GM19193 (cell line): ENCODE data around the gene RAB3C.

ENCODE experiments used
- POLR2A ChIP-seq: IDR thresholded peaks from 4 replicates; pipeline ENCODE4 v1.6.1; 2011; ENCODE audit not compliant: insufficient read depth, insufficient read length; ENCODE audit errors: extremely low read depth

The RAB3C gene

GRCh38 chr5:58887311-58887710 is 304.4 kb downstream of the RAB3C start:
- TF ChIP-seq POLR2A = no peak

GRCh38 chr5:58887721-58888409 is 305.0 kb downstream of the RAB3C start:
- TF ChIP-seq POLR2A = no peak

DNA sequence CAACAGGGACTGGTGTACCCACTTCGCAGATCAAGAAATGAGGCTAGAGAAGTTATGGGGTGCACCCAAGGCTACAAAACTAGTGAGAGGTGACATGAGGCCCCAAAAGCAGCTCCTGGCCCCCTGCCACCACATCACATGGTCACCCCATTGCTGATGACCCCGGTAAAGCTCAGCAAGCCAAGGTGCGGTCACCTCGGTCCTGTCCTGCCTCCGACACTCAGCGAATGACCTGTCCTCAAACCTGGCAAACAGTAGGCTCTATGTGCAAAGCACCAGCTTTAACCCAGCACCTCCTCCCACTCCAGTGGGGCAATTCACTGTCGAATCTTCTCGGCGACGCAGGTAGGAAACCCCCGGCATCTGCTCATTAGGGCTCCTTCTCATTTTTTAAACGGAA is 307.4 kb downstream of the RAB3C start:
- no peak for TF ChIP-seq POLR2A

GRCh38 chr5:58890701-58891085 is 307.8 kb downstream of the RAB3C start:
- no peak for TF ChIP-seq POLR2A

- no peak for TF ChIP-seq POLR2A
Measured at GRCh38 chr5:58891086-58891970, 308.5 kb downstream of the RAB3C start.

- TF ChIP-seq POLR2A = no peak
Measured at GRCh38 chr5:58891971-58892343, 309.1 kb downstream of the RAB3C start.

DNA sequence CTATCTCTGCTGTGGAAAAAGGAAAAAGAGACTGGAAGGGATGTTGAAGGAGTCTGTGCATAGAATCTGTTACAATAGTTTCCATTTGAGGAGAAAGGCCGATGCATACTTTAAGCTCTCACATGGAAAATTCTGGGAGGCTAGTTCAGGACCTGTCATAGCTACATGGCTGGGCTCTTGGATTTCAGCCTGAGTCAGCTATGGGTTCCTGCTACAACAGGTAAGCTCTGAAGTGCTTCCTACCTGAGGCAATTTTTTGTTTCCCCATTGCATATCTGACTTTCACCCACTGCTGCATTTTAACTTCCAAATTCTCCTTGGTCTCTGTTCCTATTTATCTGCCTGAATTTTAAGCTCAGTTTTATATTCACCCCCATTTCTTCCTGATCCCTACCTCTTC is 310.7 kb downstream of the RAB3C start:
- TF ChIP-seq POLR2A = no peak

- no peak for TF ChIP-seq POLR2A
Measured at GRCh38 chr5:58898006-58898405, 315.1 kb downstream of the RAB3C start.

GRCh38 chr5:58898538-58898937 is 315.7 kb downstream of the RAB3C start:
- TF ChIP-seq POLR2A = no peak

- TF ChIP-seq POLR2A = no peak
Measured at GRCh38 chr5:58901271-58901670, 318.4 kb downstream of the RAB3C start.

- no peak for TF ChIP-seq POLR2A
Measured at GRCh38 chr5:58902305-58902704, 319.4 kb downstream of the RAB3C start.

DNA sequence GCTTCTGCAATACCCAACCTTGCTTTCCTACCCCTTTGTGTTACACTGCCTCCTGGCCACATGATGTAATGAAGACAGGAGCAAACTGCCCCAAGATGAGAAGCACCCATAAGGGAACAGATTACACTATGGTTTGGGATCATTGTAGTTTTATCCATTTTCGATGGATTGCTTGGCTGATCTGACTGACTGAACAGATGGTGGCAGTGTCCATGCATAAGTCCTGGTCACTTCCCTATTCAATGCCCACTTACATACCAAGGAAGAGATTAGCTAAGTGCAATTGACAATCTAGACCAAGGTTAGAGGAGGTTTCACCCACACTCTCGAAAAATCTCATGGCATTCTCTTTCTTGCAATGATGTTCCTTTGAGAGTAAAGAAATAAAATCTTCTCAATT is 319.9 kb downstream of the RAB3C start:
- no peak for TF ChIP-seq POLR2A

DNA sequence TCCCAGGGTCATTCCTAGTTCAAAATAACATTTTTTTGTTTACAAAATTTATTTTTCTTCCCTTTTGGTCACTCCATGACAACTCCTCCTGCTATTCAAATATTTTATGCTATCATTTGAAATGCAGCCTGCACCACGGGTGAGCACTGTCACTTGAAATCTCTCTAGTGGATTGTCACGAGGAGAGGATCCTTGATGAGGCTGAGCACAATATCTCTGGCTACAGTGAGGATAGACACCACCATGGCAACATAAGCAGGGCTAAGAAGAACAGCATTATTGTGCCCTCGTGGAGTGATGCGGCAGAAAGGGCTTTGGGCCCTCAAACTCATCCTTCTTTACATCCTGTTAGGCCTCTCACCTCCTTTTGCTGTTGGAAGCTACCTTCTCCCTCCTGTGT is 321.9 kb downstream of the RAB3C start:
- TF ChIP-seq POLR2A = no peak

DNA sequence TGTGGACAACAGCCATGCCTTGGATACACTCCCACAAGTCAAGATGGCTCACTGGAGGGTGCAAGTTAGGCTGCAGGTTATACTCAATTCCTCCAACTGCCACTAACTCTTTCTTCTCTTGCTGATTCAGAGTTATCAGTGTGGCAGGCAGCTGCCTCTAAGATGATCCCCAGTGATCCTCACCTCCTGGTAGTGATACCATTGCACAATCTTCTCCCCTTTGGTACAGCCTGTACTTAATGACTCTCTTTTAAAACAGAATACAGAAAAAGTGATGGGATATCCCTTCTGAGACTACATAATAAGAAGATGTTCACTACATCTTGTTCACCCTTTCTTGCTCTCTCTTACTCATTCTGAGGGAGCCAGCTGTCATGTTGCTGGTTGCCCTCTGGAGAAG is 323.1 kb downstream of the RAB3C start:
- TF ChIP-seq POLR2A = no peak
